Fibroblast of skin of left quadriceps (primary cell): Measurements from ENCODE around the gene NKAIN2.
"Not testable (repeated sequence)": the region's sequence is repeated elsewhere in the genome, so short reads cannot be mapped to it uniquely, and the experiment has no call there.

Source experiments
- DNase-seq, 2 experiments: peaks; one replicate each; pipeline ENCODE4 v3.0.0-alpha.2; 2013; ENCODE audit warnings: low read depth in 2 of 2

The NKAIN2 gene

DNA sequence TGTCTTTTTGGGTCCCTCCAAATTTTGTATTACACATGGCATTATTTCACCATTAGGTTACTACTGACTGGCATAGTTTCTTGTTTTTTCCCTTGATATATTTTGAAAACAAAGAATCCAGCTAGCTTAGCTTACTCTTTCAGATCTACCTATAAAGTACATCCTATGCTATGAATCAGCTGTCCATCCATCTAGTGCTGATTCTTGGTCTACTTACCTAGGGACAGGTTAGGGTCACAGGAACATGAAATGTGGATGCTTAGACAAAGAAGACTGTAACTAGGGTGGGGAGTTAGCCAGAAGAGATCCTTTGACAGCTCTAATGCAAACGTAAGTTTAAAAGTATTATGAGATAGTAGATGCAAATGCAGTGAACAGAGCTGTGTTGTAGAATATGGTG, 91.7 kb downstream of the NKAIN2 start:
- no peak for DNase-seq

DNA sequence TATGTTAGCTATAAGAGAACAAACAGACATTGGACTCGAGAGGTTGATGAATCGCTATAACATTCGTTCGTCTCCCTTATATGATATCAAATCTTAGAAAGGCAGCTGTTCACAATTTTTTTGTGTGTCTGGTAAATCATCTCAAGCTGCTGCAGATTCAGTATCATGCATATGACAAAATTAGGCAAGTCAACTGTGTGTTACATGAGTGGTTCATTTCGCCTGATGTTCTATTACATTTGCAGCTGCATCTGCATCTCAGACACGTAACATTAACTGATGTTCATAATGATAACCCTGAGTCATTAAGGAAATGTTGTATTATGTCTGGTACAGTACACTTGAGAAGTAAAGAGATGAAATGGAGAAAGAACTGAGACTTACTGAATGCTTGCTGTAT, 92.1 kb downstream of the NKAIN2 start:
- DNase-seq = no peak

DNA sequence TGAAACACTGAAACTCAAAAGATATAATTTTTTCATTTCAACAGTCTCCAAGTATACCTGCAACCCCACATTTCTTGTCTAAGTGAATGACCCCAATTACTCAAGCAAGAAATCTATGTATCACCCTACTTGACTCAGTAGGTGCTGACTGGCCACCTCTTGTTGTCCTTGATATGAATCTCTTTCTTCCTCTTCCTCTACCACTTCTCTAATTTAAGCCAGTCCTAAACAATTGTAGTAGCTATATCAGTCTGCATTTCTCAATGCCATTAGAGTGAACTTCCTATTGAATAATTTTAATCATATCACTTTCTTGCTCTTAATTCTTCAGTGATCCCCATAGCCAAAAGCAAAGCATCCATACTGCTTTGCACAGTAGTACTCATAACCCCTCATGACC, 93.2 kb downstream of the NKAIN2 start:
- DNase-seq = no peak

DNA sequence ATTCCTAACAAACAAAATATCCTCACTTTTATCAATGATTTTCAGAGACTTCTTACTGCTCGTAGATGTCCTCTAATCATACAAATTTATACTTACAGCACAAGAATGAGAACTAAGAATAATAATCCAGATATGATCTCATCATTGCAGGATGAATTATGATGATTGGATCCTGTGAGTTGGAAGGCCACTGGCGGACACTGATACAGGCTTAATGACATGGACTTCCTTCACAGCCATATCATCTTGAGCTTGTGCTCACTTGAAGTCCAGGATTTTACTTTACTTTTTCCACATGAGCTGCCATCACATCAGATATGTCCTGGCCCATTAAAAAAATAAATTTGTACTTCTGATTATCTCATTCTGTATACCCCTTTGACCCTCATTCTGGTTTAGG, 94.3 kb downstream of the NKAIN2 start:
- DNase-seq = no peak

DNA sequence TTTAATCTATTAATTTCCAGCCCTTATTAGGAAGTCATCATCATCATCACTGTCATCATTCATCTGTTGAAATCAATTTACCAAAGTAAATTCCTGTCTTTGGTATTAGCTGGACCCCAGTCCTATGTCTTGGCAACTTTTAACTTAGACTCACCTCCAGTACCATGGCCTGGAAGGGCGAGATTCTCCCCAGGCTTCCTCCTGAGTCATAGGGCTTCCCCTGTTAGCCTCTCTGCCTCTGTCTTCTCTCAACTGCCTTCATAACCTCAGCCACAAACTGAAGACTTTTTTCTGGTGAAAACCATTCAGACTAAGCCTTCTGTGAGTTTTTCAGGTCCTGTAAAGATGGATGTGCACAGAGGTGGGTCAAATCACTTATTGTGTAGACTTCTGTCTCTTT, 95.0 kb downstream of the NKAIN2 start:
- DNase-seq = no peak

DNA sequence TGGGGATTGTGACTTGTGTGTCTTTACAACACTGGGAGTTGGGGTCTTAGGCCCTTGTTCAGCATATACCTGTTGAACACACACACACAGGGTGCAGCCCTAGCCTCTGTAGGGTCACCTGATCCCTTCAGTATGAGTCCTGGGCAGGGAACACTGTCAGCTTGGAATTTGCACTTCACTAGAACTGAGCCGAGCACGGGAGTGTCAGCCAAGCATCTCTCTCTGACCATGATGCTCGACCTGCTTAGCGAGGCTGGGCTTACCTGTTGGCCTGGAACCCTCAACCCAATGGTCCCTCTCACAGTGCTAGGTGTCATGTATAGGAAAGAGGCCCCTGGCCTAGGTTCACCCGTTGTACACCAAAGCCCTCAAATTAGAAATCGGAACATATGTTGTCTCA, 96.1 kb downstream of the NKAIN2 start:
- no peak for DNase-seq

DNA sequence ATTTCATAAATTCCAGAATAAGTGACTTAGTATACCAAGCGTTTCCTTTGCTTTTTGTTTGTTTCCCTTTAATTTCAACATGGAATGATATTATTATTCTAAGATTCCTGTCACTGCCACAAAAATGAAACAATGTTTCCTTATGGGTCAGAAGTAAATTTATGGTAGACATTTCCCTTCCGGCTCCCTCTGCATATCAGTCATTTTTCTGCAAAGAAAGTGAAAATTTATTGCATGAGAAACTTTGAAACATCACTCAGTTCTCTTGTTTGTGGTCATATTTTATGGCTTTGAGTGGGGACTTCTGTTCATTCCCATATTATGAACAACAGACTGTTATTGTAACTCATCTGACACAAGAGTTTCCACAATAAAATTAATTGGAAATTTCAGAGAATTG, 97.8 kb downstream of the NKAIN2 start:
- DNase-seq = no peak

DNA sequence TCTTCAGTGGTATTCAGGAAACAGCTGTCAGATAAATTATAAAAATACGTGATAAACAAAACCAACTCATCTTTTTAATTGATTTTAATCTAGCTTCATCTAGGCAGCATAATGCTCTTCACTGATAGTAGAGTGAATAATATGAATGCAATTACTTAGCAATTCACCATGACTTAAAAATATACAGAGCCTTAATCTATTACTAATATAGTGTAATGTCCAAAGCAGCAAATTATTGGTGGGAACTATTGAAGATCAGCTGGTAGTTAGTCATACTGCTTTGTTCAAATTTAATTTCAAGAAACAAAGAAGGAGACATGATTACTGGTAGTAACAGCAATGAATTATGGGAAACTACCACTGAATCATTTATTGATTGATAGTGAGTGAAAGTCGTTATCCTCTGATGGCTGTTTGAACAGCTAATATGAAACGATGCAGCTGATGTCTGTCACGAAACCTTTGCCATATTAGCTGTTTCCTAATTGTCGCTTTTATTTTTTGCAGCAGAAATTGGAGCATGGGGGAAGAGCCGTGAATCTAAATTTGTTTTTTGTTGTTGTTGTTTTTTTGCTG, 99.2 kb downstream of the NKAIN2 start:
- no peak for DNase-seq

DNA sequence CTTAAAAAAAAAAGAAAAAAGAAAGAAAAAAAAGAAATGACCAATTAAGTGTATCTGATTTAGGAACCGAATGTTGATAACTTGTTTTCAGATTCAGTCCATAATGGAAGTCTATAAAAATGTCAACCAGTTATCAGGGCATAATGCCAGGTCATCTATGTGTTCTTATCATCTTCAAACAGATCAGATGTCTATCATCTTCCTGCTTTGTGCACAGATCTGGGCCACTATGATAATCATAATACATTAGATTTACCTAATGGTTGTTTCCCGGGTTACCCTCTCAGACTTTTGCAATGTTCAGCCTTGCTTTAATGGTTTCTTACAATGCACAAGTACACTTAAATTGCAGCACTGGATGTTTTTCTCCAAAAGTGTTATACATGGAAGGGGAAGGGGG, 100.6 kb downstream of the NKAIN2 start:
- no peak for DNase-seq

DNA sequence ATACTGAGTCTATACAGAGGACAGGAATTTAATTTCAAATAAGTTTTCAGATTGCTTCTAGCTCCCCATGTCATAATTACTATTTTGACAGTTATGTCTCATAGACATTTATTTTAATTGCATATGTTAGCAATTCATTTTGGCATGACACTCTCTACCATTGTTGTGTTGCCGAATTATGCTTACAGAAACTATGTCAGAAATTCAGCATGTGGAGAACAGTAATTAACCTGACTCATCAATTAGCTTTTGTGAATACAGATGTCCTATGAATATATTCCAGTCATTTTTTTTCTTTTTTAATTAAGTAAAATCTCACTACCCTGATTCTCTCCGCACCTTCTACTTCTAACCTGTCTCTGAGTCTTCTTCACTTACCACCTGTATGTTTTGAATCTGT, 105.1 kb downstream of the NKAIN2 start:
- DNase-seq = no peak

DNA sequence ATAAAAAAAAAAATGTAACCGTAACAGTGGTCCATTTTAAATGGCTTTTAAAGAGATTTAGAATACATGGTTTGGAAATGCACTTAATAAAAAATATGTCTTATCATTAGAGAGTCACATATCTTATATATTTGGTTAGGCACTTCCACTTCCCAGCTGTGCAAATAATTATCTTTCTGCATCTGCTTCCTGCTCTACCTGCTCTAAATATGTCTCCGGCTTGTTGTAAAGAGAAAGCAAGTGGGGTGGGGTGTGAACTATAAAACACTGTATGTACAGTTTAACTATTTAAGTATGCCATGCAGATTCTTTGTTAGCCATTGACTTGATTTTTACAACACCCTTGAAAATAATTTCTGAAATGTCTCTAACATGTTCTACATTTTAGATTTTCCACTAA, 106.3 kb downstream of the NKAIN2 start:
- DNase-seq = no peak

DNA sequence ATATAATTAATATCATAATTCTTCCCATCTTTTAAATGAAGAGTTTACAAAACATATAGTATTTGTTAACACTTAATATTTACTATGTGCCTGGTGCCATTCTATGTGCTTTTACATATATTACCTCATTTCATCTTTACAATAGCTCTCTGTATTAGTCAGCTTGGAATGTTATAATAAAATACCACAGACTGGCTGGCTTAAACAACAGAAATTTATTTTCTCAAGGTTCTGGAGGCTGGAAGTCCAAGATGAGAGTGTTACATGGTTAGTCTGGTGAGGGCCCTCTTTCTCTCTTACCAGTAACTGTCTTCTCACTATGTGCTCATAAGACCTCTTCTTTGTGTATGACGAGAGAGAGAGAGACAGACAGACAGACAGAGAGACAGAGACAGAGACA, 110.2 kb downstream of the NKAIN2 start:
- no peak for DNase-seq

DNA sequence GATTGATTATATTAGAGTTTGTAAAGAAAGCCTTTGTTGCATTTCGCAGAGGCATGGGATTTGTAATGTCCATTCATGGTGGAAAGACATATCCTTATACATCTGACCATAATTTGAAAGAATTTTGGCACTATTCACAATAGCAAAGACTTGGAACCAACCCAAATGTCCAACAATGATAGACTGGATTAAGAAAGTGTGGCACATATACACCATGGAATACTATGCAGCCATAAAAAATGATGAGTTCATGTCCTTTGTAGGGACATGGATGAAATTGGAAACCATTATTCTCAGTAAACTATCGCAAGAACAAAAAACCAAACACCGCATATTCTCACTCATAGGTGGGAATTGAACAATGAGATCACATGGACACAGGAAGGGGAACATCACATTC, 119.7 kb downstream of the NKAIN2 start:
- DNase-seq = not testable (repeated sequence)

DNA sequence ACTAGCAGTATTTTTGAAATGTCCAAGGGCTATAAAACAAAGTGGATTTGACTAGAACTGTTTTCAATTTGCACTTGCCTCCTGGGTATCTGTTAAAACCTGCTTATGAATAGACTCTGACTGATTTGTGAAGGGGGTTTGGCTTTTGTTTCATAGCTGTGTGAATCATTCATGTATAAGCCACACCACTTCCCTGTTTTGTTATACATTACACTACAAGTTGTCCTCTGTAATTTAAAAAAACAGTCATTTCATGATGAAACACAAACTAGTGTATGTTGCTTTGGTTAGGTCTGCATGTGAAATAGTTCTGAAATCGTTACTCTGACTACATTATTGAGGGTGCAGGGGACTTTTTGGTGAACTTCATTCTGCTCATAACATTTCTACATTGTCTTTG, 121.7 kb downstream of the NKAIN2 start:
- no peak for DNase-seq

DNA sequence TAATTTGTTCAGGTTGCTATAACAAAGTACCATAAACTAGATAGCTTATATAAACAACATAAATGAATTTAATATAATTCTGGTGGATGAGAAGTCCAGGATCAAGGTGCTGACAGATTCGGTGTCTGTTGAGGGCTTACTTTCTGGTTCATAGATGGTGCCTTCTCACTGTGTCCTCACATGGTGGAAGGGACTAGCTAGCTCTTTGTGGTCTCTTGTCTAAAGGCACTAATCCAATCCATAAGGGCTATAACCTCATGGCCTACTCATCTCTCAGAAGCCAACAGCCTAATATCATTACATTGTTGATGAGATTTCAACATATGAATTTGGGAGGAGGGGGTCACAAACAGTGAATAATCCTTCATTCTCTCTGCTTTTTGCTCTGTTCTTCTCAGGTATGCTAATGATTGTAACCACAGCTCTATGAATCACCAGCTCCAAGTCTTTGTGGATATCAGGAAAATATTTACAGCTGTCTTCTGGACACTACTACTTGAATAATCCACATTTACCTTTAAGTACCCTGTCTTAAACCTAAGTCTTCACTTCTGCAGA, 122.3 kb downstream of the NKAIN2 start:
- no peak for DNase-seq

DNA sequence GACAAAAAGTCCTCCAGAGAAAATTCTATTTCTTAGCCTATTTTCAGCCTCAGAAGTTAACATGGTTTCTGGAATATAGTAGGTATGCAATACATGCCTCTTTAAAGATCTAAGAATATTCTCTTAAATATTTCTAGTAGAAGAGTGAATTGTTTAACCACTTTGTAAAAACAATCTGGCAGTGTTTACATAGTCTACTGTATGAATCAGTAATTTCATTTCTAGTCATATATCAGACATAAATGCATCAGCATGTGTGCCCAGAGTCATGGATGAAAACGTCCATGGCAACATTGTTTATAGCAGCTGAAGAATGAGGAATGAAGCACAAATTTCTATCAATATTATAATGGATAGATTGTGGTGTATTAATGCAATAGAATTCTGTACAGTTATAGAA, 124.9 kb downstream of the NKAIN2 start:
- no peak for DNase-seq

DNA sequence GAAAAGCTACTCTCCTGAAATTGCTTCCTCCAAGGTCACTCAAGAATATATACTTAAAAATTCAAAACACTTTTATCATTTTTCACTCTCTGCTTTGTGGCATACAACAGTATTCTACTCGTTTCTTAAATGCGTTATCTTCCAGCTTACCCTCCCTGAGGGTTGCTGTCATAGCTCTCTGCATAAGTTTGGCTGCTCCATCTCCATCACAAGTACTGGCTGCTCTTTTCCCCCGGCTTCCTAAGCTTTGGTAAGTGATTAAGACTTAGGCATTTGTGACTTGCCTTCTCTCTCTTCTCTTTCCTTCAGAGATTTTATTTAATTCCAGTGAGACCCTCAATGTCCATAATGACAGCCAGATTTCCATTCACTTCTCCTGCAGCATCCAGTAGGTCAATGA, 128.3 kb downstream of the NKAIN2 start:
- DNase-seq = no peak

DNA sequence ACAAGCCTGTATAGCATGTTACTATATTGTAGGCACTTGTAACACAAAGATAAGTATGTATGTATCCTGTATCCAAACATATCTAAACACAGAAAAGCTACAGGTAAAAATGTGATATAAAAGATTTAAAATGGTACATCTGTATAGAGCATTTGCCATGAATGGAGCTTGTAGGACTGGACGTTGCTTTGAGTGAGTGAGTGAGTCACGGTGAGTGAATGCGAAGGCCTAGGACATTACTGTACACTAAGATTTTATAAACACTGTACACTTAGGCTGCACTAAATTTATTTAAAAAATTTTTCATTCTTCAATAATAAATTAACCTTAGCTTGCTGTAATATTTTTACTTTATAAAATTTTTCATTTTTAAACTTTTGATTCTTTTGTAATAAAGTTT, 136.9 kb downstream of the NKAIN2 start:
- no peak for DNase-seq

DNA sequence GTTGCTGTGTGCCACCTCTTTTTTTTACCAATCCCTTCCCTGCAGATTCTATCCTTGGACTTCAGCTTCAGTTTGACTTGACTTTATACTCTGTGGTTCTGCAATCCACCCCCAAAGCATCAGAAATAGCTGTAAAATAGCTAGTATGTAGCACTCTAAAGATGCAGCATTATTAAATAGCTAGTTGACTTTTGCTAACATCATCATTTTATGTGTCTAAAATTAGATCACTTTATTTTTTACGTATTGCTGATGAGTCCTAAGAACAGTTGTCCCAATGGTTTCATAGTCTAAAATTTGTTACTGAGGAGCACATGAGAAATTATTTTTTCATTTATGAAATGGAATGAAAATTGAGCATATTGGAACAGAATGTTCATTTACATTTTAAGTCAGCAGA, 138.2 kb downstream of the NKAIN2 start:
- no peak for DNase-seq

DNA sequence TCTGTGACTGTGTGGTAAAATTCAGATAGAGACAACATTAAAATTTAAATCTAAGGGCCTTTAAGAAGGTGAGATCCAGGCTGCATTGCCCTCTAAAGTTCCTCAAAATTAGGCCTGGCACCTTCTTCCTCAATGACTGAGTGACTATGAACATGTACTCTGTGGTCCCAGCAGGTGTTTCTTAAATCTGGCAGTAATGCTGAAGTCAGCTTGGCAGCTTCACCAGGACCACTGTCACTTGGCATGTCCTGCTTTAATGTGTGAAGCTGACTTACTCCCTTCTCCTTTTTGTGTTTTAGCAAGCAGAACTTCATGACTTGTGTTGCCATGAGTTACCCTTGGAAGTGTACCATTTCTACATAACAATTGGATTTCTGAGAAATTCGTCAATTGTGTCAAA, 141.7 kb downstream of the NKAIN2 start:
- DNase-seq = no peak

DNA sequence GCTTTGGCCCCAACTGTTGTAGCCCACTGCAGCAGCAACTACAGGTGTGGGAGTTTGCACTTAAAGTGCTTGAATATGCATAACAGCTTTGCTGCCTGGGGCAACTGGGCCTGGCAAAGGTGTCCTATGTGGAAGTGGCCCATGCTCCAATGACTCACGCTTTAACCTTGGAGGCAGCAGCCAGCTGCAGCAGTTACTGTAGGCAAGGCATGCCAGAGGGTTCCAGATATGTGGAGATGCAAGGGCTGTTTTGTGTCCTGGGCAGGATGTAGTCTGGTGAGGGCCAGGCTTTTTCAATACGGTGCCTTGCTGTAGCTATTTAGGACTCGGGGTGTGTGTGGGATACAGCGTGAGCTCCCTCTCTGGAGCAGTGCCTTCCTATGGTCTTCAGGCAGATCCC, 150.3 kb downstream of the NKAIN2 start:
- no peak for DNase-seq

DNA sequence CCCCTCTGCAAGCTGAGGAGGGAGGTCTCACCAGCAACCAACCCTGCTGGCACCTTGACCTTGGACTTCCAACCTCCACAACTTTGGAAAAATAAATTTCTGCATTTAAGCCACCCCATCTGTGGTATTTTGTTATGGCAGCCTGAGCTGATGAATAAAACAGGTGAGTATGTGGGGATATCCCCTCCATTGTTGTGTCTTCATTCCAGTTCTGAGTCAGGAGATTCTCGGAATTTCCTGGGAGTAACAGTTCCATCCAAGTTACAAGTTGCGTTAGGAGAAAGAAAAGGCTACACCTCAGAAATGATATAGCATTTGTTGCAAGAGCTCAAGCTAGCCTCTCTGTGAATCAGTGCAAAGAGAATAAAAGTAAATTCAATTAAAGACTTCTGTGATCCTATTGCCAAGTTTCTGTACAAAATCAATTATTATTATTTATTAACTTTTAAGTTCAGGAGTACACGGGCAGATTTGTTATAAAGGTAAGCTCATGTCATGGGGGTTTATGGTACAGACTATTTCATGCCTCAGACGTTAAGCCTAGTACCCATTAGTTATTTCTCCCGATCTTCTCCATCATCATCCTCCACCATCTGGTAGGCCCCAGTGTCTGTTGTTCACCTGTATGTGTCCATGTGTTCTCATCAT, 153.0 kb downstream of the NKAIN2 start:
- no peak for DNase-seq

DNA sequence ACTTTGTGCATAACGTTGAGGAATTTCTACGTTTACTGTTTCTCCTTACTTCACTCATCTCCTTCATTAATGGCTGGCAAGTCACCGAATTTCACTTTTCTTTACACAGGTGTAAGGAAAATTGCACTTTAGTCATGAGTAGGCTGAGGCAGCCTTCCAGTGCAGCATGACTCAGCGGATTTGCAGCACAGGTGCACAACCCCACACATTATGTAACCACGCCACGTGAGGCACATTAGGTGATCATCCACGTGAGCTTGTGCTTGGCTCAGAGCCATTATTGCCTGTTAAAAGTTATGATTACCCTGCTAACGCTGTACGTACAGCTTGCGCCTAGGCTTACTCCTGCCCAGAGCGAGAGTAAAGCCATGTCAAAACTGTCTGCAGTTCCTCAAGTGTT, 158.8 kb downstream of the NKAIN2 start:
- DNase-seq = no peak

DNA sequence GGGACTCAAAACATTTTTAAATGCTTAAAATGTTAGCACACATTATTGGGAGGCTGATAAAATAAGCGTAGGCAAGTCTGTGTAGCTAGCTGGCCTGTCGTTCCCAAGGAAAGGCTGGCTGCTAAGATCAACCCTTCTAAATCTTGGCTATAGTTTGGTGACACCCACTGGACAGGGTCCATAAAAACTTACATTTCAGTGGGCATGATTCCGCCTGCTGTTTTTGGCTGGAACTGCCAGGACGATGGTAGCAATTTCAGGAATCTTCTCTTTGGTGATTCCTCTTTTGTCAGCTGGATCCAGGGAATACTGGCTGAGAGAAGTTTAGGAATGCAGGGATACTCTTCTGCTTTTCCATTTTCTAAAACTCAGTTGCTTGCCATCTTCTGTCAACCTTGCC, 162.2 kb downstream of the NKAIN2 start:
- peak in 1 of 2 experiments; percentile 0 for DNase-seq
